K562 (cell line): ENCODE data around the gene PGS1. TPM values are rescaled to one million over a fixed set of nuclear protein-coding genes. Genes with fewer than 3 reads are reported as not detected.

Source experiments
- BDP1 ChIP-seq: IDR thresholded peaks from 3 replicates; pipeline ENCODE4 v1.6.1; 2011; ENCODE audit not compliant: insufficient read length, insufficient read depth
- CBFB ChIP-seq: sonication (generic); formaldehyde crosslinking; IDR thresholded peaks from 2 replicates; pipeline ENCODE4 v1.4.0; 2020; ENCODE audit warnings: mild to moderate bottlenecking, missing genetic modification reagents
- CTBP1 ChIP-seq: fragments of 450-650 bp; IDR thresholded peaks from 2 replicates; pipeline ENCODE4 v1.6.1; 2016; ENCODE audit warnings: borderline replicate concordance
- FIP1L1 ChIP-seq: fragments of 200-400 bp; formaldehyde crosslinking; IDR thresholded peaks from 2 replicates; pipeline ENCODE4 v1.6.1; 2018; ENCODE audit warnings: mild to moderate bottlenecking, low read depth, low read length; ENCODE audit not compliant: poor library complexity, severe bottlenecking
- KDM2B ChIP-seq: fragments of 250-450 bp; sonication (Bioruptor Pico); IDR thresholded peaks from 2 replicates; pipeline ENCODE4 v1.8.0; 2021; ENCODE audit warnings: mild to moderate bottlenecking, moderate library complexity
- MXI1 ChIP-seq: IDR thresholded peaks from 2 replicates; pipeline ENCODE4 v1.6.1; 2011; ENCODE audit warnings: low read depth, mild to moderate bottlenecking, improper control_type of control experiment, low read length
- NFE2L1 ChIP-seq: fragments of 450-650 bp; IDR thresholded peaks from 2 replicates; pipeline ENCODE4 v1.6.1; 2016; ENCODE audit warnings: missing genetic modification characterization, low read depth, mild to moderate bottlenecking, missing compliant biosample characterization, moderate library complexity, borderline replicate concordance
- PHB2 ChIP-seq: fragments of 450-650 bp; IDR thresholded peaks from 2 replicates; pipeline ENCODE4 v1.6.1; 2017; ENCODE audit warnings: low read depth
- ZNF778 ChIP-seq: fragments of 450-650 bp; formaldehyde crosslinking; IDR thresholded peaks from 2 replicates; pipeline ENCODE4 v1.4.0; 2020; ENCODE audit warnings: mild to moderate bottlenecking, moderate library complexity
- polyA plus RNA-seq, 8 experiments: library from polyadenylated mRNA; depleted of rRNA in 4 of 8; stranded (reverse) in 5 of 8; unstranded in 3 of 8; fragments of >200 nt; fragmentation: Nextera tagmentation in 2 of 8; fragmentation: Illumina TruSeq in 1 of 8; extraction: Ambion mirVana in 2 of 8; extraction: Trizol in 1 of 8; gene quantifications; 2 replicates each; pipeline versions ENCODE4 v1.2.1 to v1.2.3, GENCODE V29; 2011 to 2014; ENCODE audit warnings: inconsistent platforms in 1 of 8, missing spikeins in 1 of 8
- total RNA-seq, 7 experiments: library from RNA; depleted of rRNA in 6 of 7; stranded (reverse); fragments of >200 nt in 6 of 7; fragmentation: Illumina TruSeq in 2 of 7; extraction: Trizol in 2 of 7; gene quantifications; 2 replicates each; pipeline versions ENCODE4 v1.2.1 to v1.2.3, GENCODE V29; 2011 to 2021; ENCODE audit warnings: low replicate concordance in 1 of 7
- TF ChIP-seq, protein P1 (sequence below), 3 experiments: IDR thresholded peaks in 2 of 3; conservative IDR thresholded peaks in 1 of 3; 2 replicates each; pipeline ENCODE4 v1.5.1; 2011 to 2012; ENCODE audit warnings: low read length in 3 of 3, mild to moderate bottlenecking in 3 of 3, control low read depth in 2 of 3, improper control_type of control experiment in 1 of 3, inconsistent platforms in 1 of 3, low read depth in 1 of 3, mixed read lengths in 1 of 3, moderate library complexity in 1 of 3; ENCODE audit not compliant: insufficient read depth in 2 of 3
- TF ChIP-seq, protein P2 (sequence below), 3 experiments: fragments of 200-800 bp in 1 of 3; sonication (Bioruptor generic) in 1 of 3; sonication (generic) in 1 of 3; formaldehyde crosslinking in 1 of 3; IDR thresholded peaks; 2 replicates each; pipeline versions ENCODE4 v1.6.1 to v1.8.0; 2016 to 2022; ENCODE audit warnings: mild to moderate bottlenecking in 2 of 3, missing compliant biosample characterization in 2 of 3, missing genetic modification characterization in 2 of 3, missing genetic modification reagents in 1 of 3

The PGS1 gene
- total and polyA plus RNA-seq, 9 of the 15 experiments (the other 6 are each of a cell fraction or from before 2014, with no cell fraction given) = 1.3 to 39.4 (median 22.3) TPM

DNA sequence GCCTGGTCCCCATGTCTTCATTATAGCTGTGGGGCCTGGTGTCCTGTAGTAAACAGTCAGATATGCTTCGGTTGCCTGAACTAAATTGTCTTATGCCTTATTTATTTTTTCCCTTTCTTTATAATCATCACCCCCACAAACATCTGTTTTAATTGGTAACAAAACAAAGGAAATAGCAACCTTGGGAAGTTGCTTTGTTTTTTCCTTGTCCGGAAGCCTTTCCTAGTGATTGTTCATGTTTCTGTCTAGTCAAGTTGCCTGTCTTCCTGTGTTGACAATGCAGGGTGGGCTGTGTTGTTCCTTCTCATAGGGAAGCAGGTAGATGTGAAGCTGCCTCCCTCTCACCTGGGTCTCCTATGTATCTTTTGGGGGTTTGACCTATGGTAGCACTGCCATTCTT, 16.7 kb downstream of the PGS1 start (continued):
- TF ChIP-seq, protein P1, sequence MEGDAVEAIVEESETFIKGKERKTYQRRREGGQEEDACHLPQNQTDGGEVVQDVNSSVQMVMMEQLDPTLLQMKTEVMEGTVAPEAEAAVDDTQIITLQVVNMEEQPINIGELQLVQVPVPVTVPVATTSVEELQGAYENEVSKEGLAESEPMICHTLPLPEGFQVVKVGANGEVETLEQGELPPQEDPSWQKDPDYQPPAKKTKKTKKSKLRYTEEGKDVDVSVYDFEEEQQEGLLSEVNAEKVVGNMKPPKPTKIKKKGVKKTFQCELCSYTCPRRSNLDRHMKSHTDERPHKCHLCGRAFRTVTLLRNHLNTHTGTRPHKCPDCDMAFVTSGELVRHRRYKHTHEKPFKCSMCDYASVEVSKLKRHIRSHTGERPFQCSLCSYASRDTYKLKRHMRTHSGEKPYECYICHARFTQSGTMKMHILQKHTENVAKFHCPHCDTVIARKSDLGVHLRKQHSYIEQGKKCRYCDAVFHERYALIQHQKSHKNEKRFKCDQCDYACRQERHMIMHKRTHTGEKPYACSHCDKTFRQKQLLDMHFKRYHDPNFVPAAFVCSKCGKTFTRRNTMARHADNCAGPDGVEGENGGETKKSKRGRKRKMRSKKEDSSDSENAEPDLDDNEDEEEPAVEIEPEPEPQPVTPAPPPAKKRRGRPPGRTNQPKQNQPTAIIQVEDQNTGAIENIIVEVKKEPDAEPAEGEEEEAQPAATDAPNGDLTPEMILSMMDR (IDR thresholded peaks at IDR 0.05 in 2 of 3, conservative IDR thresholded peaks at IDR 0.05 in 1 of 3; ENCODE audit: insufficient read depth in 2 of 3, low read depth in 1 of 3, low read length in 3 of 3) = no peak
- no peak for TF ChIP-seq CBFB
- TF ChIP-seq KDM2B (CRISPR knock-in tag) = no peak
- TF ChIP-seq, protein P2, sequence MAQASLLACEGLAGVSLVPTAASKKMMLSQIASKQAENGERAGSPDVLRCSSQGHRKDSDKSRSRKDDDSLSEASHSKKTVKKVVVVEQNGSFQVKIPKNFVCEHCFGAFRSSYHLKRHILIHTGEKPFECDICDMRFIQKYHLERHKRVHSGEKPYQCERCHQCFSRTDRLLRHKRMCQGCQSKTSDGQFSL (CRISPR knock-in tag; IDR thresholded peaks at IDR 0.05) = no peak
- TF ChIP-seq, protein P2 (tag; IDR thresholded peaks at IDR 0.05) = no peak
- TF ChIP-seq NFE2L1 = no peak
- TF ChIP-seq ZNF778 (CRISPR knock-in tag) = no peak
- no peak for TF ChIP-seq CTBP1
- TF ChIP-seq BDP1 = no peak
- no peak for TF ChIP-seq MXI1
- TF ChIP-seq PHB2 = no peak
- no peak for TF ChIP-seq FIP1L1
- TF ChIP-seq, all 486 proteins: peak for 0
